ENCODE data around the gene RFLNA. TPM values are rescaled to one million over a fixed set of nuclear protein-coding genes. Genes with fewer than 3 reads are reported as not detected.

RFLNA gene
- total and polyA plus RNA-seq, 12 donors: 0.13 to 0.49 (median 0.25) TPM; not detected in 6

GRCh38 chr12:124252964-124253363 is 41.9 kb upstream of the RFLNA start:
- no peak for TF ChIP-seq CTCF (IDR thresholded peaks at IDR 0.05)
- ATAC-seq: no peak
- H3K4me3 ChIP-seq: no peak overlapping the region
- H3K9me3 ChIP-seq: peaks cover 0 to 3% (median 0%) of the 10 kb centered on the region in 11 donors
- 95 to 96% methylated on average over 6 of the region's 6 CpGs for WGBS, 2 donors
- H3K36me3 ChIP-seq: no peaks in the 10 kb centered on the region
- H3K27me3 ChIP-seq: peaks cover 0 to 34% (median 21%) of the 10 kb centered on the region in 7 donors
- DNase-seq: no peak
- intact Hi-C loops (cut with DNase I): no loop called here
- peaks cover 0 to 19% (median 0%) of the 10 kb centered on the region in 9 donors for H3K4me1 ChIP-seq
- no peak overlapping the region for H3K27ac ChIP-seq

- no peak for DNase-seq
- intact Hi-C loops (cut with DNase I): no loop called here
- peaks cover 0 to 40% (median 27%) of the 10 kb centered on the region in 7 donors for H3K27me3 ChIP-seq
These were observed 40.8 kb upstream of the RFLNA start for GRCh38 chr12:124254126-124254525.

GRCh38 chr12:124259154-124260066 is 35.5 kb upstream of the RFLNA start:
- Histone ChIP-seq H3K27me3 (peaks cover 0 to 62% (median 25%) of the 10 kb centered on the region in 7 donors), H3K4me1 (peaks cover 0 to 13% (median 0%) of the 10 kb centered on the region in 9 donors)
- ATAC-seq: no peak

More at GRCh38 chr12:124254126-124254525, 40.8 kb upstream of the RFLNA start:
- ATAC-seq: no peak
- Histone ChIP-seq H3K36me3 (no peaks in the 10 kb centered on the region), H3K4me3 (no peak overlapping the region), H3K9me3 (no peaks in the 10 kb centered on the region), H3K4me1 (peaks cover 0 to 19% (median 0%) of the 10 kb centered on the region in 9 donors), H3K27ac (no peak overlapping the region)
- no peak for TF ChIP-seq CTCF (IDR thresholded peaks at IDR 0.05)
- 73 to 79% methylated on average over 10 of the region's 10 CpGs for WGBS, 2 donors

GRCh38 chr12:124261885-124262284 is 33.0 kb upstream of the RFLNA start:
- no peaks in the 10 kb centered on the region for H3K36me3 ChIP-seq
- H3K4me1 ChIP-seq: peaks cover 0 to 6% (median 0%) of the 10 kb centered on the region in 9 donors
- H3K9me3 ChIP-seq: no peaks in the 10 kb centered on the region
- peaks cover 0 to 49% (median 21%) of the 10 kb centered on the region in 7 donors for H3K27me3 ChIP-seq
- no peak for DNase-seq
- no peak overlapping the region for H3K4me3 ChIP-seq
- ATAC-seq: no peak
- no peak for TF ChIP-seq CTCF (IDR thresholded peaks at IDR 0.05)
- WGBS, 2 donors: 93 to 97% methylated on average over 12 of the region's 12 CpGs
- no peak overlapping the region for H3K27ac ChIP-seq
- intact Hi-C loops (cut with DNase I): no loop called here

More at GRCh38 chr12:124259154-124260066, 35.5 kb upstream of the RFLNA start:
- no peak for TF ChIP-seq CTCF (IDR thresholded peaks at IDR 0.05)
- WGBS, 2 donors: 34 to 35% methylated on average over 23 of the region's 23 CpGs
- H3K27ac ChIP-seq: no peak overlapping the region
- H3K9me3 ChIP-seq: no peaks in the 10 kb centered on the region
- intact Hi-C loops (cut with DNase I): no loop called here
- no peak overlapping the region for H3K4me3 ChIP-seq
- DNase-seq: no peak
- no peaks in the 10 kb centered on the region for H3K36me3 ChIP-seq
